Smooth muscle cell of the brain vasculature (primary cell): ENCODE results near the gene LIG1.
"Not testable (repeated sequence)": the region's sequence is repeated elsewhere in the genome, so short reads cannot be mapped to it uniquely, and the experiment has no call there.

Experiments used
- DNase-seq: peaks from one replicate; pipeline ENCODE4 v3.0.0-alpha.2; 2012; ENCODE audit warnings: low read depth, low spot score

Gene LIG1

GRCh38 chr19:48085076-48085475 is 85.1 kb downstream of the LIG1 start:
- no peak for DNase-seq

- DNase-seq = no peak
These were observed 89.0 kb downstream of the LIG1 start for GRCh38 chr19:48081106-48081505.

- not testable (repeated sequence) for DNase-seq
These were observed 99.9 kb downstream of the LIG1 start for GRCh38 chr19:48070177-48070769.

GRCh38 chr19:48069435-48069834 is 100.7 kb downstream of the LIG1 start:
- no peak for DNase-seq
